HEK293T (cell line): ENCODE measurements around the gene AAK1.
"Not testable (repeated sequence)": the region's sequence is repeated elsewhere in the genome, so short reads cannot be mapped to it uniquely, and the experiment has no call there.

Source experiments
- FOXK2 ChIP-seq: fragments of 450-650 bp; IDR thresholded peaks from 2 replicates; pipeline ENCODE4 v1.6.1; 2016; ENCODE audit warnings: mild to moderate bottlenecking
- SUZ12 ChIP-seq: fragments of 450-650 bp; IDR thresholded peaks from 2 replicates; pipeline ENCODE4 v1.6.1; 2016; ENCODE audit warnings: mild to moderate bottlenecking

DNA sequence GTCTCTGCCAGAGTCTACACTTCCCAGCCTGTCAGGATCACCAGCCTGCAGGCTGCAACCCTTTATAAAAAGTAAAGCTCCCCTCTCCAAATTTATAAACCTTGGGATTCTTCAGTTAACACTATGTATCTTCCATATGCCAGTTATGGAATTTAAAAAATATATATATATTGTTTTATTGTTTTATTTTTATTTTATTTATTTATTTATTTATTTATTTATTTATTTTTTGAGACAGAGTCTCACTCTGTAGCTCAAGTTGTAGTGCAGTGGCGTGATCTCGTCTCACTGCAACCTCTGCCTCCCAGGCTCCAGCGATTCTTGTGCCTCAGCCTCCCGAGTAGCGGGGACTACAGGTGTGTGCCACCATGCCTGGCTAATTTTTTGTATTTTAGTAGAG, 3.7 kb upstream of the AAK1 start:
- not testable (repeated sequence) for TF ChIP-seq SUZ12, FOXK2
